Activated CD8-positive, alpha-beta memory T cell treated with anti-CD3 and anti-CD28 coated beads, Interleukin-2, amount 50 U/mL, for 1 hour (primary cell): ENCODE data around the gene UNK.

ENCODE experiments used
- DNase-seq: peaks from one replicate; pipeline ENCODE4 v3.0.0-alpha.2; 2020; ENCODE audit errors: extremely low read depth

Gene UNK, protein sequence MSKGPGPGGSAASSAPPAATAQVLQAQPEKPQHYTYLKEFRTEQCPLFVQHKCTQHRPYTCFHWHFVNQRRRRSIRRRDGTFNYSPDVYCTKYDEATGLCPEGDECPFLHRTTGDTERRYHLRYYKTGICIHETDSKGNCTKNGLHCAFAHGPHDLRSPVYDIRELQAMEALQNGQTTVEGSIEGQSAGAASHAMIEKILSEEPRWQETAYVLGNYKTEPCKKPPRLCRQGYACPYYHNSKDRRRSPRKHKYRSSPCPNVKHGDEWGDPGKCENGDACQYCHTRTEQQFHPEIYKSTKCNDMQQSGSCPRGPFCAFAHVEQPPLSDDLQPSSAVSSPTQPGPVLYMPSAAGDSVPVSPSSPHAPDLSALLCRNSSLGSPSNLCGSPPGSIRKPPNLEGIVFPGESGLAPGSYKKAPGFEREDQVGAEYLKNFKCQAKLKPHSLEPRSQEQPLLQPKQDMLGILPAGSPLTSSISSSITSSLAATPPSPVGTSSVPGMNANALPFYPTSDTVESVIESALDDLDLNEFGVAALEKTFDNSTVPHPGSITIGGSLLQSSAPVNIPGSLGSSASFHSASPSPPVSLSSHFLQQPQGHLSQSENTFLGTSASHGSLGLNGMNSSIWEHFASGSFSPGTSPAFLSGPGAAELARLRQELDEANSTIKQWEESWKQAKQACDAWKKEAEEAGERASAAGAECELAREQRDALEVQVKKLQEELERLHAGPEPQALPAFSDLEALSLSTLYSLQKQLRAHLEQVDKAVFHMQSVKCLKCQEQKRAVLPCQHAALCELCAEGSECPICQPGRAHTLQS

DNA sequence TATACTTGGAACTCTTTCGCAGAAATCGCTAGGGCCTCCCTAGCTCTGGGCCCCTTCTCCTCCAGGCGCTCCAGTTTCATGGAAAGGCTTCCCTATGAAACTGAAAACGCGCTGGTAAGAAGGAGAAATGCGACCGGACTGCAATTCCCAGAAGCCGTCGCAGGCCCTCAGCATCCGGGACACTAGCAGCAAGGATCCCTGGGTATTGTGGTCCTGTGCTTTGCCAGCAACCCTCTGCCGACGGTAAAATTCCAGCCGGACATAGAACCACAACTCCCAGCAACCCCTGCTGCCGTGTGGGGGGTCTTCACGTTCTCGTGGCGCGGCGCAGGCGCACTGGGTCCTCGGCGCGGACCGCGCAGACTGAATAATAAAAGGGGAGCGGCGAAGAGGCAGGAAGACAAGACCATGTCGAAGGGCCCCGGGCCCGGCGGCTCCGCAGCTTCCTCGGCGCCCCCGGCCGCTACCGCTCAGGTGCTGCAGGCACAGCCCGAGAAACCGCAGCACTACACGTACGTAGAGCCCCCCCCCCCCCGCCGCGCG, at the start of gene UNK:
Gene UNK, plus strand, starts transcription at position 334 of the 543 bp plus-strand sequence. Its CDS starts 75 bp downstream, at position 409.
- DNase-seq, result peak; percentile 93

DNA sequence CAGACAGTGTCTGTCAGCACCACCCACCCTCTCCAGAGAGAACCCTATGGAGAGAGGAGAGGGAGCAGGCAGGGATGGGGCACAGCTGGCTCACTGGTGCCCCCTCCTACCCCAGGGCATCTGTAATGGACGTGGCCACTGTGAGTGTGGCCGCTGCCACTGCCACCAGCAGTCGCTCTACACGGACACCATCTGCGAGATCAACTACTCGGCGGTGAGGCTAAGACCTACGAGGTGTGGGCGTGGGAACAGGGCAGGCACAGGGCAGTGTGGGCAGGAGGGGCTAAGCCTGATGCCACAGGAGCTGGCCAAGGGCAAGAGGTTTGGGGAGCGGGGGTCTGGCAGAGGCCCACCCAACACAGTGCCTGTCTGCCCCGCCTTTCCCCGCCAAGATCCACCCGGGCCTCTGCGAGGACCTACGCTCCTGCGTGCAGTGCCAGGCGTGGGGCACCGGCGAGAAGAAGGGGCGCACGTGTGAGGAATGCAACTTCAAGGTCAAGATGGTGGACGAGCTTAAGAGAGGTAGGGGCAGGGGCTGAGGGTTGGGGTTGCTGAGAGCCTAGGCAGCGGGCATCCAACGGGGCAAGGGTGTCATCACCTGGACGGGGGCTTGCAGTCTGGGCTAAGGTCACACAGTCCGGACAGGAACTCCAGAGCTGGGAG, 48.3 kb upstream of the UNK start:
- no peak for DNase-seq

DNA sequence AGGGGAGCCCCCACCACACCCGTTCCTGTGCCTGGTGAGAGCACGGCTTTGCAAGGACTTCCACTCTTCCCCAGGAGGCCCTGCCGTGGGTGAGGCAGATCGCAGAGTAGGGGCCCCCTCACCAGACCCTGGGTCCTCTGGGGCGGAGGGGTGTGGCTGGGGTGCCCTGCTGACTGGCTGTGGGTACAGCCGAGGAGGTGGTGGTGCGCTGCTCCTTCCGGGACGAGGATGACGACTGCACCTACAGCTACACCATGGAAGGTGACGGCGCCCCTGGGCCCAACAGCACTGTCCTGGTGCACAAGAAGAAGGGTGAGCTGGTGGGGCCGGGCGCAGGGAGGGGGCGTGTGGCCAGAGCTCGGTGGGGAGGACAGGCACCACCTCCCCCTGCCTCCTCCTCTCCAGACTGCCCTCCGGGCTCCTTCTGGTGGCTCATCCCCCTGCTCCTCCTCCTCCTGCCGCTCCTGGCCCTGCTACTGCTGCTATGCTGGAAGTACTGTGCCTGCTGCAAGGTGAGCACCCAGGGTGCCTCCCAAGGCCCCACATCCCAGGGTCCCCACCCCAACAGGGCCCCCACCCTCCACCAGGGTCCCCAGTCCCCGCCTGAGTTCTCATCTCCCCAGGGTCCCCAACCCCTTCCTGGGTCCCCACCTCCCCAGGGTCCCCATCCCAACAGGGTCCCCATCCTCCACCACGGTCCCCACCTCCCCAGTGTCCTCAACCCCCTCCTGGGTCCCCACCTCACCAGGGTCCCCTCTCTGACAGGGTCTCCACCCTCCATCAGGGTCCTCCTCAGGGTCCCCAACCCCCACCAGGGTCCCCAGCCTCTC, 47.3 kb upstream of the UNK start:
- no peak for DNase-seq

DNA sequence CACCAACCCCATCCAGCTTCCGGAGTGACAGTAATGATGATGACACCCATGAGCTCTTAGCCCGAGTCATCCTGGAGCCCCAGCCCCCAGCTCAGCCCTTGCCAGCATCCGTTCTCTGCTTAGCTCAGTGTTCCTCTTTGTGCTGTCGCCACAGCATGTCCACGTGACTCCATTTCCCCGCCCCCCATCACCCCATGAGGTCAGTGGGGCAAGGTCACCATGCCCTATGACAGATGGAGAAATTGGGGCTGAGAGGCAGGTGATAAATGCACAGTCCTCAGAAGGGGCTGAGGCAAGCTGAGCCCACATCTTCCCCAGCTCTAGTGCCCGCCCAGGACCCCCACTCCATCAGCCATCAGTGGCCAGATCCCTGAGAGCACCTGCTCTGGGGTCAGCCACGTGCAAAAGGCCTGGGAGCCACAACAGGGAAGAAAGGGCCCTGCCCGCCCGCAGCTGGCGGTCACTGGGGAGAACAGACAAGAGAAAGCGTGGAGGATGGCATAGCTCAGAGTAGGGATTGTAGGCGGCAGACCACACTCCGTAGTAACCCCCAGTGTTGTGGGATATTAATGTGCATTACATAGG, 46.3 kb upstream of the UNK start:
- DNase-seq, result no peak

DNA sequence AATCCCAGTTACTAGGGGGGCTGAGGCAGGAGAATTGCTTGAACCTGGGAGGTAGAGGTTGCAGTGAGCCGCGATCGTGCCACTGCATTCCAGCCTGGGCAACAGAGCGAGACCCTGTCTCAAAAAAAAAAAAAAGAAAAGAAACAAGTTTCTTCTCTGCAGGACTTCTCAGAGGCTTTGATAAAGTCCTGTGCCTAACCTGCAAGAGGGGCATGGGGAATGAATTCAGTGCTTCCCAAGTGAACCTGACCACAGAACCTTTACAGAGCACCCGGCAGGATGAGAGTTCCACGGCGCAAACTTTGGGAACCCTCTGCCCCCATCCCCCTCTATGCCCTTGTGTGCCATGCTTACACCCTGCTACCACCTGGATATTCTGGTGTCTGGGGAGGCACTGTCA, 45.4 kb upstream of the UNK start:
- DNase-seq, result no peak

DNA sequence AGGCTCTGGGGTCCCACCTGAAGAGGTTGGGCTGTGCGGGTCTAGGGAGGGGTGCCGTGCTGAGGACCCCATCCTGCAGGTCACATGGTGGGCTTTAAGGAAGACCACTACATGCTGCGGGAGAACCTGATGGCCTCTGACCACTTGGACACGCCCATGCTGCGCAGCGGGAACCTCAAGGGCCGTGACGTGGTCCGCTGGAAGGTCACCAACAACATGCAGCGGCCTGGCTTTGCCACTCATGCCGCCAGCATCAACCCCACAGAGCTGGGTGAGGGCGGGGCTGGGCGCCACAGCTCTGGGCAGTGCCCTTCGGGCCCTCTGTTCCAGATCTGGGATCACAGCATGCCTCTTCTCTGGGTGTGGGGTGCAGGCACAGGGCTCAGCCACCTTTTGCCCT, 44.8 kb upstream of the UNK start:
- no peak for DNase-seq

DNA sequence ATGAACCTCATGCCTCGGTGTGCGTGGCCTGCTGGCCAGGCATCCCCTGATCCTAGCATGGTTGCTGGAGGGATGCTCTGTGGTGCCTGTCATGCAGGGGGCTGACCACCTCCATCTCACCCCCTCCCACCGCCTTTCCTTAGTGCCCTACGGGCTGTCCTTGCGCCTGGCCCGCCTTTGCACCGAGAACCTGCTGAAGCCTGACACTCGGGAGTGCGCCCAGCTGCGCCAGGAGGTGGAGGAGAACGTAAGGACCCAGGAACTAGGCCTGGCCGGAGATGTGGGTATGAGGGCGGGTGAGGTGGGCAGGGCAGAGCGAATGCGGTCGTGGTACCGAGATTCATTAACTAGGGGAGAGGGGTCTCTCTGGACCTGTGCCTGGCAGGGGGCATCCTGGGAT, 44.4 kb upstream of the UNK start:
- DNase-seq, result no peak

DNA sequence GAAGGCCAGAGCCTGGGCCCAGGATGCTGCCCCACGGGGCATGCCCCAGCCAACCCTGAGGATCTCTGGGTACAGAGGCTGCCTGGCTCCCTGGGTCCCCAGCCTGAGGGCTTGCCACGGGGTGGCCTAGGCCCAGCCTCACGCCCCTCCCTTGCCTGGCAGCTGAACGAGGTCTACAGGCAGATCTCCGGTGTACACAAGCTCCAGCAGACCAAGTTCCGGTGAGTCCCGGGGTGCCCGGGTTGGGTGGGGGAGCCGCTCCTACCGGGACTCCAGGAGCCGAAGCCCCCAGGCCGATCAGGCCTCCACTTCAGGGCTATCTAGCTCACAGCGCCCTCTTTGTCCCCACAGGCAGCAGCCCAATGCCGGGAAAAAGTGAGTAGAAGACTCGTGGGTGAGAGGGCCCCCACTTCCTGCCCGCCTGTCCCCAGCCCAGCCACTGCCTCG, 44.0 kb upstream of the UNK start:
- DNase-seq, result no peak

DNA sequence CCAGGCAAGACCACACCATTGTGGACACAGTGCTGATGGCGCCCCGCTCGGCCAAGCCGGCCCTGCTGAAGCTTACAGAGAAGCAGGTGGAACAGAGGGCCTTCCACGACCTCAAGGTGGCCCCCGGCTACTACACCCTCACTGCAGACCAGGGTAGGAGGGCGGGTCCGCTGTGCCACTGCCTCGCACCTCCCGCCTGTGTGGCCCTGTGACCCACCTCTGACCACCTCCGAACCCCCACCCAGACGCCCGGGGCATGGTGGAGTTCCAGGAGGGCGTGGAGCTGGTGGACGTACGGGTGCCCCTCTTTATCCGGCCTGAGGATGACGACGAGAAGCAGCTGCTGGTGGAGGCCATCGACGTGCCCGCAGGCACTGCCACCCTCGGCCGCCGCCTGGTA, 42.3 kb upstream of the UNK start:
- no peak for DNase-seq

DNA sequence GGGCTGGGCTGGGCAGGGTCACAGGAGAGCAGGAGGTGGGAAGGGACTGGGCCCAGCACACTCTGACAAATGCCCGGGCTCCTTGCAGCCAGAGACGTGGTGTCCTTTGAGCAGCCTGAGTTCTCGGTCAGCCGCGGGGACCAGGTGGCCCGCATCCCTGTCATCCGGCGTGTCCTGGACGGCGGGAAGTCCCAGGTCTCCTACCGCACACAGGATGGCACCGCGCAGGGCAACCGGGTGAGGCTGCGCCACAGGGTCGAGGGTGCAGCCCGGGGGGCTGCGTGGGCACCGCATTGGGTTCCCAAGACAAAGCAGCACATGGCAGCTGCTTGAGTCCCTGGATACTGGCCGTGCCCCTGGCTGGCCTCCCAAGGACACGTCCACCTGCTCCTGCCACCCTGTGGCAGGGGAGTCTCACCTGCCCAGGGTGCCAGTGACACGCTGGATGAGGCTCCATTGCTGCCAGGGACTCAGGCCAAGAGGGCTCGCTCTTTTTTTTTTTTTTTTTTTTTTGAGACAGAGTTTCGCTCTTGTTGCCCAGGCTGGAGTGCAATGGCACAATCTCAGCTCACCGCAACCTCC, 40.9 kb upstream of the UNK start:
- DNase-seq, result no peak

DNA sequence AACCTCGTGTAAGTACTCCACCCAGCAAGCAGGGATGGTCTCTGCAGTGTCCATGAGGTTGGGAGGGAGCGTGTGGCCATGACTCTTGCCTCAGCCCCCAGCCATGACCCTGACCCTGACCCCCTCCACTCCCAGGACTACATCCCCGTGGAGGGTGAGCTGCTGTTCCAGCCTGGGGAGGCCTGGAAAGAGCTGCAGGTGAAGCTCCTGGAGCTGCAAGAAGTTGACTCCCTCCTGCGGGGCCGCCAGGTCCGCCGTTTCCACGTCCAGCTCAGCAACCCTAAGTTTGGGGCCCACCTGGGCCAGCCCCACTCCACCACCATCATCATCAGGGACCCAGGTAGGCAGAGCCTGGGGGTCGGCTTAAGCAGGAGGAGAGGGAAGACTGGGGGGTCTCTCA, 35.9 kb upstream of the UNK start:
- no peak for DNase-seq

DNA sequence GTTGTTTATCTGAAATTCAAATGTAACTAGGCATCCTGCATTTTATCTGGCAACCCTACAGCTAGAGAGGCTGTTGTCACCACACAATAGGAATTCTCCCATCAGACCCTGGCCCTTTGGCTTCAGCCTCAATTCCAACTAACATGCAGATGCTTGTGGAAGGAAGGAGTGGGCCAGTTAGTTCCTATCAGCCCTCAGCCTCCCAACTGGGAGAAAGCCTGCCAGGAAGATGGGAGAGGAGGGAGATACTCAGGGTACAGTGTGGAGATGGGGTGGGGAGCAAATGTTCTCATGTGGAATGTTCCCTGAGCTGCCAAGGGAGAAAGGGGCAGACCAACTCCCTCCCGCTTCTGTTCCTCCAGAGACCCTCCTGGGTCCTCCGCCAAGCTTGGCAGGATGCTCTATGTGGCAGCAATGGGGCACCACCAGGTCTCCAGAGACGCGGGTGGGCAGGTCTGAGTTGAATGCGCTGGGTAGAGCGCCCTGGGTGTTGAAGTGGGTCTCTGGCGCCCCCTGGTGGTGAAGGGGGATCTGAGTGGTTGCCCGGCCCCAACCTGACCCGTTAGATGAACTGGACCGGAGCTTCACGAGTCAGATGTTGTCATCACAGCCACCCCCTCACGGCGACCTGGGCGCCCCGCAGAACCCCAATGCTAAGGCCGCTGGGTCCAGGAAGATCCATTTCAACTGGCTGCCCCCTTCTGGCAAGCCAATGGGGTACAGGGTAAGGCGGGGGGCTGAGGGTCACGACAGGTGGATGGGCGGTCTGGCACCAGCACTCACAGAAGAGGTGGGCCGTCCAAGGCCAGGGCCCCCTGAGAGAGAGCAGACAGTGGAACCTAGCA, 34.8 kb upstream of the UNK start:
- peak; percentile 77 for DNase-seq

DNA sequence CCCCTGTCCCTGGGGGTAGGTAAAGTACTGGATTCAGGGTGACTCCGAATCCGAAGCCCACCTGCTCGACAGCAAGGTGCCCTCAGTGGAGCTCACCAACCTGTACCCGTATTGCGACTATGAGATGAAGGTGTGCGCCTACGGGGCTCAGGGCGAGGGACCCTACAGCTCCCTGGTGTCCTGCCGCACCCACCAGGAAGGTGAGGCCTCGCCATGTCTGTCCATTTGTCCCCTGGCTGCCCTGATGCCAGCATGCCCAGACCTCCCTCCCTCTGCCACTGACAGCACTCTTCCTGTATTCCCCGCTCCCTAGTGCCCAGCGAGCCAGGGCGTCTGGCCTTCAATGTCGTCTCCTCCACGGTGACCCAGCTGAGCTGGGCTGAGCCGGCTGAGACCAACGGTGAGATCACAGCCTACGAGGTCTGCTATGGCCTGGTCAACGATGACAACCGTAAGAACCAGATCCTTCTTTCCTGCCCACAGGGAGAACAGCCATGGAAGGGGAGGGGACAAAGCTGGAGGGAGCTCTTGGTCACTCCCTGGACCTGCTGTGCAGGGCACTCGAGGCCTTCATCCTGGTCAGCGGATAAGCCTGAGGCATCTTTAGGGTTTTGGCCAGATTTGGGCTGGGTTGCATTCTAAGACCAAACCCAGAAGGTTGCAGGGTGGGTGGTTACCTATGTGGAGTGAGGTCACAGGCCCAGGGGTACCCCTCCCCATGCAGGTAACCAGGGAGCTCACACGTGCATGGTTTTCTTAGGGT, 33.8 kb upstream of the UNK start:
- no peak for DNase-seq

DNA sequence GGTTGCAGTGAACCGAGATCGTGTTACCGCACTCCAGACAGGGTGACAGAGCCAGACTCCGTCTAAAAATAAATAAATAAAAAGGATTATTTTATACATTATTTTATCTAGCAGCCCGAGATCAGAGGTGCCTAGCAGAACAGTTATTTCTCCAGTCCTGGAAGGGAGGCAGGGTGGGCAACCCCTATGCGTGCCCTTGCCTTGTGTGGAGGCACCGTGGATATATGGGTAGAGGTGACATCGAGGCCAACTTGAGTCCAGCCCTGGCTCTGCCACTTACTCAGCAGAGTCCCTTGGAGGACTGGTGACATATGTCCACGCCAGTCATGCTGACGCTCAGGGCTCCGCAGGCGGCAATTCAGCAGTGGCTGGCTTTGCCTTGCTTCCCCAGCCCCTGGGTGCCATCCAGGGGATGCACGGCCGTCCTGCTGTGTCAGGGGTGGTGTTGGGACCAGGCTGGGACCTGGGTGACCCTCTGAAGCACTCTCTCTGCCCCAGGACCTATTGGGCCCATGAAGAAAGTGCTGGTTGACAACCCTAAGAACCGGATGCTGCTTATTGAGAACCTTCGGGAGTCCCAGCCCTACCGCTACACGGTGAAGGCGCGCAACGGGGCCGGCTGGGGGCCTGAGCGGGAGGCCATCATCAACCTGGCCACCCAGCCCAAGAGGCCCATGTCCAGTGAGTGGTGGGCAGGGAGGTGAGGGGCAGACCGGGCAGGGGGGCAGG, 32.8 kb upstream of the UNK start:
- DNase-seq, result no peak

DNA sequence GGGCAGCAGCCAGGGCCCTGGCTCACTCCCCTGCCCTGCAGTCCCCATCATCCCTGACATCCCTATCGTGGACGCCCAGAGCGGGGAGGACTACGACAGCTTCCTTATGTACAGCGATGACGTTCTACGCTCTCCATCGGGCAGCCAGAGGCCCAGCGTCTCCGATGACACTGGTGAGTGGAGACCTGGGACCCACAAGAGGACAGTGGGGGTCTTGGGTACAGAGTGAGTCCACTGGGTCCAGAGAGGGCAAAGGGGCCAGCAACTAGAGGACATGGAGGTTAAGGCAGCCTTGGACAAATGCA, 32.2 kb upstream of the UNK start:
- no peak for DNase-seq

DNA sequence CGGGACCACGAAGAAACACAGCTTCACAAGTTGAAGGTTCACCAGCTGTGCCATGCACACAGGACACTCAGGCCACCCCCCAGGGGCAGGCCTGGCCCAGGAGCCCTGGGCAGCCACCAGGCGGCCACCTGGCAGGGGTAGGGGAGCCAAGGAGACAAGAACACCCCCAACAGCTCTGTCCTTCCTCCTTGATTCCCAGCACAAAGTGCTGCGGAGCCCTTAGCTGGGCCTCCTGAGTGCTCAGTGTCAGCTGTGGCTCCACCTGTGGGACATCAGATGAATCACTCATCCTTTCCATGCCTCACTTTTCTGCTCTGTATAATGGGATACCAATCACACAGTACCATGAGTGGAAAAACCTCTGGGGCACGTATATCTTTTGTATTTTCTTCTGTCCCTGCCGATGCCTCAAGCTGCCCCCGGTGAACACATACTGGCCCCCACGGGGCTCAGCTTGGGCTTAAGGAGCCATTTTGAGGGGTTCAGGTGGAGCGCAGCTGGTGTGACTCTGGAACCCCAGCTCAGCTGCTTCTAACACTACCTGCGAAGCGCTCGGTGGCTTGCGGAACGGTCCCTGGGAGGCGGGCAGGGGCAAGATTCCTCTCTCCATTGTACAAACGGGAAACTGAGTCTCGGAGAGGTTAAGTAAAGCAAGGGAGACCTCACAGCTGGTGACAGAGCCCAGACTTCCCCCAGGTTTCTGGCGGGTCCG, 31.6 kb upstream of the UNK start:
- no peak for DNase-seq

DNA sequence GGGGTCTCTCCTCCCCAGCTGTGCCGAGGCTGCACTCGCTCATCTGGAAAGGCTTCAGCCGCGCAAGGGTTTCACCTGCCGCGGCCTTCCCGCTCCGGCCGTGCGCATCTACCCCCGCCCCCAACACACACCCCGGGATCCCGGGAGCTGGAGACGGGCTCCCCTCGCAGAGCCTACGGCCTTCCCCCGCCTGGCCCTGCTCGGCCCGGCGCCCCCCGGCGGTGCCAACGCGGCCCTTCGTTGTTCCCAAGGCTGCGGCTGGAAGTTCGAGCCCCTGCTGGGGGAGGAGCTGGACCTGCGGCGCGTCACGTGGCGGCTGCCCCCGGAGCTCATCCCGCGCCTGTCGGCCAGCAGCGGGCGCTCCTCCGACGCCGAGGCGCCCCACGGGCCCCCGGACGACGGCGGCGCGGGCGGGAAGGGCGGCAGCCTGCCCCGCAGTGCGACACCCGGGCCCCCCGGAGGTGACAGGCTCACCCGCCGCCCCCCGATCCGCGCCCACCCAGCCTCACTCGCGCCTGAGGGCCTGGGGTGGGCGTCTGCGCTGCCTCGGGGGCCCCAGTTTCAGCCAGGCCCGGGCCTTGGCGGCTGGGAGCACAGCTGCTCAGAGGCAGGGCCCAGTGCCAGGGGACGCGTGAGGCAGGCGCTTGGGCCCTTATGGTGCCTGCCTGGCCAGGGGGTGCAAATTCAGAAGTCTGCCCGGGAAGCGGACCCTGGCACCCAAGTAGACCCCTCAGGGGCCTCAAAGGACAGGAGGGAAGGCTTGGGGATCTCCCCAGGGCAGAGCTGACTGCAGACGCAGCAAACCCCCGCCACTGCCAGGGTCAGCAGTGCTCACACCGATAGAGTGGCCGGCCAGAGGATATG, 30.9 kb upstream of the UNK start:
- no peak for DNase-seq
